Stimulated activated CD8-positive, alpha-beta memory T cell treated with anti-CD3 and anti-CD28 coated beads, Interleukin-12 subunit alpha, Interleukin-12 subunit beta, amount 100 ng/mL, for 4 hours (primary cell): Measurements from ENCODE around the gene RGS2.

Source experiments
- DNase-seq: peaks from one replicate; pipeline ENCODE4 v3.0.0-alpha.2; 2020; ENCODE audit warnings: low read depth

RGS2 gene

DNA sequence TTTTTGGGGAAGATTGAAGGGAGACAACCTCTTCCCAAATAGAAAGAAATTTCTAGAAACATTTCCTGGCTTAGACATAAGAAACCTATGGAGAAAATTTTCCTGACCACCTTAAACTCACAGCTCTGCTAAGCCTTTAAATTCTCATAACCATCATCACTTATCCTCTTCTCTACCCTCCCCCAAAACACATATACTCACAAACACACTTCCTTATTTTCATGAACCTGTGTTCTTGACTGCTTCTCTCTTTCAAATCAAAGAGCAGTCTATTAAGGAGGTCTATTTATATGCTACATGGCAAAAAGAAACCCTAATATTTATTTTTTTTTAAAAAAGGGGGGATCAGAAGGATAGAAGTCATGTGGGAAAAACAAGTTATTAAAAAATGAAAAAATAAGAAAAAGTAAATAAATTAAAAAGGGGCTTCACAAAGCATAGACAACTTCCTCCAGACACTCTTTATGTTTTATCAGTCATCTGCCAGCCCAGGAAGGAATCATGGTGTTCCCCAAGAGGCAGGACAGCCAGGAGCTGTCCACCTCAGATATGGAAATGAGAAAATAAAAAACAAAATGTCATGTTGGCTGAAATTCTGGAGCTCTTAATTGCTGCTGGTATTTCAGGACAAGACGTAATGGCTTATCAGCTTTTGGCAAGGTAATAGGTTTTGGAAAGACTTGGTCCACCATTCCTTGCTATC, 12.8 kb upstream of the RGS2 start:
- DNase-seq, result no peak

GRCh38 chr1:192797143-192797542, 11.7 kb upstream of the RGS2 start:
- no peak for DNase-seq

GRCh38 chr1:192797891-192798290, 10.9 kb upstream of the RGS2 start:
- DNase-seq, result no peak

GRCh38 chr1:192801451-192801850, 7.4 kb upstream of the RGS2 start:
- no peak for DNase-seq

GRCh38 chr1:192802406-192802805, 6.4 kb upstream of the RGS2 start:
- DNase-seq, result no peak

GRCh38 chr1:192803501-192803900, 5.3 kb upstream of the RGS2 start:
- no peak for DNase-seq

DNA sequence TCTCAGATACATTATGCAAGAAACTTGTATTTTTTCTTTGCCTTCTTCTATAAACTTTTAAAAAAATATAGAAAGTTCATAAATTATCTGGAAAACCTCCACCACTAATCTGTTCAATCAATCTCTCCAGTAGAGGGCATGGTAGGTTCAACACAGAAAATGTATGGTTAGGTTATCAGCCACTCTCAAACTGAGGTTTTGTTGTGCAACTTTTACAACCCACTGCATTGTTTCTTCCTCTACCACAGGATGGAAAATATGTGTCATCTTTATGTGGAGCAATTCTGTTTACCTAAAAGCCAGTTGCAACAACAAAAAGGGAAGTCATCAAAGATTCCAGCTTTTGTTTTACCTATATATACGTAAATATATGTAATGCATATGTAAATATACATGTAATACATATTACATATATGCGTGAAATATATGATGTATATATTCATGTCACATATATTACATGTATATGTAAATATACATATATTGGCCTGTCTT, 3.0 kb upstream of the RGS2 start:
- no peak for DNase-seq

DNA sequence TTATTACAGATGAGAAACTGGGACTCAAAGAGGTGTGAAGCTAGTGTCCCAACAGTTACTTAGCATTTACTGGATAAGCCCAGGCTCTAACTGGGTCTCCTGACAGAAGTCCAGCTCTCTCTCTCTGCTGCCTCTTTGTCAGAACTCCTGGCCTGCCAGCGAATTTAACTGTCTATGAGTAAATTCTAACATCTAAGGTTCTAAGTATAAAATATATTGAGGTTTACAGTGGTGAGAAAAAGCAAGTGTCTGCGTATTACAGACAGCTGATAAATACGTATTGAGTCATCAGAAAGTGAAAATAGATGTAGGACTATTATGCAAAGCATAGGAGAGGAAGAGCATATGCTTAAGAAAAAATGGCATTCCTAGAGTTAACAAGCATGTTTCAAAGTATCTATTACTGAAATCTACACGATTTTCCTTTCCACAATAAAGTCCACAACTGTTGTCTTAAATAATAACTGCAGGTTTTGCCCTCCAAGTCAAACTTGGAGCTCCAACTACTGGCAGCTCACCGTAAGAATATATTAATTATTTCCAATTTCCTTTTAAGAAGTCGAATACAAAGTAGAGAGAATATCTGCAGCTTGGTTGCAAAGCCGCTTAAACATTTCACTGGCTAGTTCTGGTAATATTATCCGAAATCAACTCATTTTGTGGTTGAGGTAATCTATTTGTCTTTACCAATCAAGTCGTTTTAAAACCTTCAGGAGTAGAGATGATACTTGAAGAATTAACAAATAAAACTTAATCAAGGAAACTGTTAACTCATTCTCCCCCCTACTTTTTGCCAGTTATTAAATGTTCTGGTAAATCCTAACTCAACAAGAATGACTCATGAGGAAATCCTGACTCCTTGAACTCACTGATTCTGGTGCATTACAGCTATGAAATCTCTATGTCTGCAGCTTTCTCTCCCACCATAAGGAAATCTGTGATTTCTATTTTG, 1.4 kb upstream of the RGS2 start:
- DNase-seq, result no peak

GRCh38 chr1:192808163-192808517, 699 bp upstream of the RGS2 start:
- no peak for DNase-seq

DNA sequence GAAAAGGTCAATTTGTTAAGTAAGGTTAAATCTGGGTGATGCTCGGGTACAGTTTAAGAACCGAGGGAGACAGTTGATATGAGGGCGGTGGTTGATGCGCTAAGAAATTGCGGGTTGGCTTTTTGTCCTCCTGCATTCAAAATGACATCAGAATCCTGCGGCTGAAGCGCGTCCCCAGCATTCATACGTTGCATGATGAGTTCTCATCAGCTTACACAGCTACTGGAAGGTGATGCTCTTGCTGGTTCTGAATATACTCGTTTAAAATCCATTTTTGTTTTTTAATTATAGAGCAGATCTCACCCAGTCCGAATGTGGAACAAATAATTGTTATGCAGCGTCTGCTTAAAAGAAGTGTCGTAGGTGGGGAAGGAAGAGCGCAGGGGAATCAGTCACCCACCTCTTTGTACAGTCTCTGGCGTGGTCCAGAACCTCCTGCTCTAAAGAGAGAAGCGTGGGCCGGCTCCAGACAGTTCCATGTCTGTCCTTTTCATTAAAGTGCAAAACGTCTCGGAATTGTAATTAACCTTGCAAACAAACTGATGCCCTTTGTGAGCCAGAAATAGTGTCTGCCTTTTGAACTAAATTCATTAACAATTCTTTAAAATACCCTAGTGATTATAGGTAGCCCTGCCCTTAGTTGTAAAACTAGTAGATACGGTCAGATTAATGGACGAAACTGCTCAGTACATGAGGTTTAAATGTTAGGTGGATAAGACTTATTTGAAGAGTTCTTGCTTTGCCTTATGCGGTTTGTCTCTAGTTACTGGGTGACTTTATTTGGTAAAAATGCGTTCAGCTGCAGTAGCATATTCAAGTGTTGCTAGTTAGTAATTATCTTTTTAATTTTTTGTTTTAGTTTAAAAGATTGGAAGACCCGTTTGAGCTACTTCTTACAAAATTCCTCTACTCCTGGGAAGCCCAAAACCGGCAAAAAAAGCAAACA, 741 bp downstream of the RGS2 start:
- DNase-seq, result peak; percentile 15

- no peak for DNase-seq
Measured at GRCh38 chr1:192810253-192810880, 1.5 kb downstream of the RGS2 start.

DNA sequence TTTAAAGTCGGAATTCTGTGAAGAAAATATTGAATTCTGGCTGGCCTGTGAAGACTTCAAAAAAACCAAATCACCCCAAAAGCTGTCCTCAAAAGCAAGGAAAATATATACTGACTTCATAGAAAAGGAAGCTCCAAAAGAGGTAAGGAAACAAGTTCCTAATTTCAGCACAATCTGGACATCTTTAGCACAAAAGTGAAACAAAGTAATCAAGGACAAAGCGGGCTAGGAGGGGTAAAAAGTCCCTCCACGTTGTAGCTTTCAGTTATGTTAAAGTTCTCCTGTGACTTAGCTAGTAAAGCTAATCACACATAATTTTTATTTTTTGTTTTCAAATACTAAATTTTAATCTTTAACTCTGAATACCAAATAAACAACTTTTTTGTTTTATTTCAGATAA, 2.2 kb downstream of the RGS2 start:
- no peak for DNase-seq

GRCh38 chr1:192811594-192812239, 2.9 kb downstream of the RGS2 start:
- no peak for DNase-seq

GRCh38 chr1:192812420-192813209, 3.8 kb downstream of the RGS2 start:
- DNase-seq, result no peak

- no peak for DNase-seq
Measured at GRCh38 chr1:192814805-192815204, 6.0 kb downstream of the RGS2 start.

DNA sequence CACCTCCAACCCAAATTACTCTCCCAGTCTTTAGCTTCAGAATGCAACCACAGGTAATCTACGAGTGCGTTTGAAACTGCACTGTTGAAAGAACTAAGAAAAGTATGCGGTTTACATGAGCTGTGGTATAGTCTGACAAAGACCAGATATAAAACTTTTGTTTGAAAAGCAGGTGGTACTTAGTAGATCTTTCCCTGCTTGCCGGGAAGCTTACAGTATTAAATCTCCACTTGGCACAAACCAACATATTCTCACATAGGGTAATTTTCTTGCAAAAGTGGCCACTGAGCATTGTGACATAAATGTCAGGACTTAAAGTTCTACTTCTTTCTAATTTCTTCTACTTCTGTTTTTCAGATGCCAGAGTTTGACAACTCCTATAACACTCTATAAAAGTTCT, 8.4 kb downstream of the RGS2 start:
- DNase-seq, result no peak

DNA sequence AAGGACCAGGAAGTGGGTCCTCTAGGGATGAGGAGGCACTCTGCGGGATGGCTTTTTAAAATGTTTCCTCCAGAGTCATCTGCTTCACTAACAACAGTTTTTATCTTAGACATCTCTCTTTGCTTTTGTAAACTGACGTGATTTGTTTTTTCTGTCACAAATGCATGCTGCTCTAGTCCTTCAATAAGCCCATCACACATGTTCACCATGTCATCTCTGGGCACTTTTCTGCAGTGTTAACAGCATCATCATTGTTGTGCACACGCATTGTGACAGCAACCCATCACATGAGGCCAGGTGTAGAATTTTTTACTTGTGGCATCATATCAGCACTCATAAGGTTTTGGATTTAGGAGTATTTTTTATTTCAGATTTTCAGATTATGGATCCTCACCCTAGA, 12.5 kb downstream of the RGS2 start:
- DNase-seq, result no peak

GRCh38 chr1:192824511-192824910, 15.7 kb downstream of the RGS2 start:
- DNase-seq, result no peak

- no peak for DNase-seq
Measured at GRCh38 chr1:192826791-192827546, 18.1 kb downstream of the RGS2 start.
